ENCODE data around the gene CEBPB. TPM values are rescaled to one million over a fixed set of nuclear protein-coding genes. Genes with fewer than 3 reads are reported as not detected.
"Not testable (repeated sequence)": the region's sequence is repeated elsewhere in the genome, so short reads cannot be mapped to it uniquely, and the experiment has no call there.

Gene CEBPB
- total RNA-seq, 1 donor from 2014 or later = 19.6 TPM

DNA sequence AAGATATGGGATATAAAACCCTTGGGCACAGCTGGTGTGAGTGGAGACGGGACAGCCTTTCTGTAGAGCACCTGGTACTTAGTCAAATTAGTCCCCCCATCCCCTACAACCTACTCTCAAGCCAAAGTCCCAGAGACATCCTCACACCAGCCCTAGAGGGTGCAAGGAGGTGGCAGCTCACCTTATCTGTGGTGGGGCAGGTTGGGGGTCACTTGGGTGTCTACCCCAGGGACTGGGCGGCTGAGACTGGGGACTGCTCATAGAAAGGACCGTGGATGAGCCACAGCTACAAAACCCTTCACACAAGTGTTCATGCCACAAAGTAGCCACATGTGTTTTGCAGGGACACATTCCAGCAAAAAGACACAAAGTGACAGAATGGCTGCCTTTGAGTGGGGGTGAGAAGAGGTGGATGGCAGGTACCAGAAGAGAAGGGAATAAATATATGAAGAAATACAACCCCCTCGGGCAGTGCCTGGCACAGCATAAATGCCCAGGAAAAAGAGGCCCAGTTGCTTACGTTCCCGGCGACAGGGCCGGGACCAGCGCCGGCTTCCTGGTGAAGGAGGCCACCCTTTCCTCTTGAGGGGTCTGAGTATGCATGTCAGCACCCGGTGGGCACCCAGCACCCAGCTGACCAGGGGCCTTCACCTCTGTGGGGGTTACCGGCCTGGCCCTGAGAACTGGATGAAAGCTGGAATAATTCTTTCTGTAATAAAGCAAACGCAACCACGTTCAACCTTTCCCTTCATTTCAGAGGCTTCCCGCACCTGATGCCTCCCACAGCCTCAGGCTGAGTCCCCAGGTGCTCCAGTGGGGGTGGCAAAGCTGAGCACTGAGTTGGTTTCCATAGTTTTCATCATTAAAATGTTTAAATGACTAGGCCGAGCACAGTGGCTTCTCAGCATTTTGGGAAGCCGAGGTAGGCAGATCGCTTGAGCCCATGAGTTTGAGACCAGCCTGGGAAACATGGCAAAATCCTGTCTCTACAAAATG is 14.4 kb upstream of the CEBPB start:
- Mint-ChIP-seq H3K4me3 (ENCODE audit: low read depth) (no peak overlapping the region), H3K36me3 (ENCODE audit: insufficient read depth) (peaks cover 1% of the 10 kb centered on the region), H3K27me3 (no peaks in the 10 kb centered on the region), H3K9me3 (ENCODE audit: low read depth) (no peaks in the 10 kb centered on the region), H3K27ac (no peak overlapping the region), H3K4me1 (ENCODE audit: low read depth) (peaks cover 10% of the 10 kb centered on the region)
- DNase-seq (ENCODE audit: low spot score, unreplicated experiment) = no peak
- TF ChIP-seq, protein P1, sequence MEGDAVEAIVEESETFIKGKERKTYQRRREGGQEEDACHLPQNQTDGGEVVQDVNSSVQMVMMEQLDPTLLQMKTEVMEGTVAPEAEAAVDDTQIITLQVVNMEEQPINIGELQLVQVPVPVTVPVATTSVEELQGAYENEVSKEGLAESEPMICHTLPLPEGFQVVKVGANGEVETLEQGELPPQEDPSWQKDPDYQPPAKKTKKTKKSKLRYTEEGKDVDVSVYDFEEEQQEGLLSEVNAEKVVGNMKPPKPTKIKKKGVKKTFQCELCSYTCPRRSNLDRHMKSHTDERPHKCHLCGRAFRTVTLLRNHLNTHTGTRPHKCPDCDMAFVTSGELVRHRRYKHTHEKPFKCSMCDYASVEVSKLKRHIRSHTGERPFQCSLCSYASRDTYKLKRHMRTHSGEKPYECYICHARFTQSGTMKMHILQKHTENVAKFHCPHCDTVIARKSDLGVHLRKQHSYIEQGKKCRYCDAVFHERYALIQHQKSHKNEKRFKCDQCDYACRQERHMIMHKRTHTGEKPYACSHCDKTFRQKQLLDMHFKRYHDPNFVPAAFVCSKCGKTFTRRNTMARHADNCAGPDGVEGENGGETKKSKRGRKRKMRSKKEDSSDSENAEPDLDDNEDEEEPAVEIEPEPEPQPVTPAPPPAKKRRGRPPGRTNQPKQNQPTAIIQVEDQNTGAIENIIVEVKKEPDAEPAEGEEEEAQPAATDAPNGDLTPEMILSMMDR (IDR thresholded peaks at IDR 0.05; ENCODE audit: unreplicated experiment) = no peak

DNA sequence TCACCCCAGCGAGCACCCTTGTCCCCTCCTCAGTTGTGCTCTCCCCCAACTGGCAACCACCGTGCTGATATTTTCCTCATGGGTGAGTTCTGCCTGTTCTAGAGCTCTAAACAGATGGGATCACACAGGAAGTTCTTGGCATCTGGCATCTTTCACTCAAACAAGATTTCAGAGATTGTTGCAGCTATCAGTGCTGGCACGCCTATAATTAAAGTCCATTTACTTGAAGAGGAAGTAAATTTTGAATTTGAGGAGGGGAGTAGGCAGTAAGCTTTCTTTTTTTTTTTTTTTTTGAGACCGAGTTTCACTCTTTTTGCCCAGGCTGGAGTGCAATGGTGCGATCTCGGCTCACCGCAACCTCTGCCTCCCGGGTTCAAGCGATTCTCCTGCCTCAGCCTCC is 12.0 kb upstream of the CEBPB start:
- H3K27me3 Mint-ChIP-seq; H3K36me3 Mint-ChIP-seq (ENCODE audit: insufficient read depth); H3K4me1 Mint-ChIP-seq (ENCODE audit: low read depth); DNase-seq (ENCODE audit: low spot score, unreplicated experiment); H3K4me3 Mint-ChIP-seq (ENCODE audit: low read depth); H3K9me3 Mint-ChIP-seq (ENCODE audit: low read depth); H3K27ac Mint-ChIP-seq: not testable (repeated sequence)

DNA sequence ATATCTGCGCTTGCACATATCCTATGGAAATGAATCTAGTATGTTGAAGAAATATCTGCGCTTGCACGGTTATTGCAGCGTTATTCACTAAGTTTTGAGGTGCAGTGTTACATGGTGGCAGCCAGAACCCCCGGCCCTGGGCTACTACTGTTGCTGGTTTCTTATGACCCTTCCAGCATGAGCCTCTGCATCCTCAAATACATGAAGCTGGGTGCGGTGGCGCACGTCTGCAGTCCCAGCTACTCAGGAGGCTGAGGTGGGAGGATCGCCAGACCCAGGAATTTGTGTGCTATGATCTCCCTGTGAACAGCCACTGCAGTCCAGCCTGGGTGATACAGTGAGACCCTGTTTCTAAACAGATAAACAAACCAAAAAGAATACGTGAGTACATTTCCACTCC is 9.3 kb upstream of the CEBPB start:
- Mint-ChIP-seq H3K4me3 (ENCODE audit: low read depth) (no peak overlapping the region), H3K27me3 (peaks cover 8% of the 10 kb centered on the region), H3K4me1 (ENCODE audit: low read depth) (no peaks in the 10 kb centered on the region), H3K36me3 (ENCODE audit: insufficient read depth) (no peaks in the 10 kb centered on the region), H3K27ac (no peak overlapping the region), H3K9me3 (ENCODE audit: low read depth) (no peaks in the 10 kb centered on the region)
- DNase-seq (ENCODE audit: low spot score, unreplicated experiment) = no peak
- TF ChIP-seq, protein P1 (IDR thresholded peaks at IDR 0.05; ENCODE audit: unreplicated experiment) = no peak

DNA sequence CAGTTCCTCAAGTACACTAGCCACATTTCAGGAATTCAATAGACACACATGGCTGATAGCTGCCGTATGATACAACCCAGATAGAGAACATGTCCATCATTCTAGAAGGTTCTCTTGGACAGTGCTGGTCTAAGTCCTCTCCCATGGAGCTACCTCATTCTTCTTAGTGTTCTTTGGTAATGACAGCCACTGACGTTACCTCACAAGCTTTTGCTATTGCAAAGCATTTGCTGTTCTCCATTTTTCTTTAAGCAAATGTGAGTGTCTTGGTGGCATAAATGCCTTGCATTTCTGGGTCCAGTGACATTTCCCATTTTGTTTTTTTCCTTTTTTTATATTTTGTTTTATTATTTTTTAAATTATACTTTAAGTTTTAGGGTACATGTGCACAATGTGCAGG is 8.3 kb upstream of the CEBPB start:
- Mint-ChIP-seq H3K27me3 (peaks cover 10% of the 10 kb centered on the region), H3K4me1 (ENCODE audit: low read depth) (no peaks in the 10 kb centered on the region), H3K27ac (no peak overlapping the region), H3K9me3 (ENCODE audit: low read depth) (no peaks in the 10 kb centered on the region), H3K4me3 (ENCODE audit: low read depth) (no peak overlapping the region), H3K36me3 (ENCODE audit: insufficient read depth) (no peaks in the 10 kb centered on the region)
- DNase-seq (ENCODE audit: low spot score, unreplicated experiment) = no peak
- TF ChIP-seq, protein P1 (IDR thresholded peaks at IDR 0.05; ENCODE audit: unreplicated experiment) = no peak

DNA sequence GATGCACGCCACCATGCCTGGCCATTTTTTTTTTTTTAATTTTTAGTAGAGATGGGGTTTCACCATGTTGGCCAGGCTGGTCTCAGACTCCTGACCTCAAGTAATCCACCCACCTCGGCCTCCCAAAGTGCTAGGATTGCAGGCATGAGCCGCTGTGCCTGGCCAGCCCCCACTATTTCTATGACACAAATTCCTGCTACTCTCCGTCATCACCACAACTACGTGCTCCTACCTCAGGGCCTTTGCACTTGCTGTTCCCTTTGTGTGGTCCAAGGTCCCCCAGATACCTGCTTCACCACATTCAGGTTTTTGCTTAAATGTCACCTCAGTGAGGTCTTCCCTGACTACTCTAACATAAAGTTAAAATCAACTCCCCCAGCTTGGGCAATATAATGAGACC is 5.2 kb upstream of the CEBPB start:
- no peak overlapping the region for H3K4me3 Mint-ChIP-seq (ENCODE audit: low read depth)
- peaks cover 23% of the 10 kb centered on the region for H3K27me3 Mint-ChIP-seq
- no peak for DNase-seq (ENCODE audit: low spot score, unreplicated experiment)
- TF ChIP-seq, protein P1 (IDR thresholded peaks at IDR 0.05; ENCODE audit: unreplicated experiment) = no peak
- no peaks in the 10 kb centered on the region for H3K36me3 Mint-ChIP-seq (ENCODE audit: insufficient read depth)
- H3K4me1 Mint-ChIP-seq (ENCODE audit: low read depth) = no peaks in the 10 kb centered on the region
- H3K9me3 Mint-ChIP-seq (ENCODE audit: low read depth) = no peaks in the 10 kb centered on the region
- H3K27ac Mint-ChIP-seq = no peak overlapping the region
